CD14-positive monocyte (primary cell): ENCODE data around the gene RAPGEF6. TPM values are rescaled to one million over a fixed set of nuclear protein-coding genes. Genes with fewer than 3 reads are reported as not detected.
"Not testable (repeated sequence)": the region's sequence is repeated elsewhere in the genome, so short reads cannot be mapped to it uniquely, and the experiment has no call there.

ENCODE experiments used
- DNase-seq, 3 donors: peaks; one replicate each; pipeline ENCODE4 v3.0.0-alpha.2; 2011 to 2022
- H2AFZ ChIP-seq: 2 replicates; pipeline ENCODE4 v1.6.0; 2012; ENCODE audit warnings: mild to moderate bottlenecking, low read depth, low read length, inconsistent platforms; ENCODE audit not compliant: insufficient read depth, poor library complexity, severe bottlenecking
- H3K27ac ChIP-seq, 2 donors: 1 replicate in 1 of 2; 2 replicates in 1 of 2; pipeline ENCODE4 v1.5.1; 2012 to 2013; ENCODE audit warnings: low read length in 2 of 2, control low read depth in 1 of 2, inconsistent platforms in 1 of 2, low read depth in 1 of 2, mild to moderate bottlenecking in 1 of 2
- H3K27me3 ChIP-seq, 2 donors: one replicate each; pipeline versions ENCODE4 v1.6.0 to v1.6.1; 2011 to 2013; ENCODE audit warnings: low read length in 2 of 2; ENCODE audit not compliant: control insufficient read depth in 2 of 2, insufficient read depth in 2 of 2
- H3K36me3 ChIP-seq, 2 donors: replicated peaks in 1 of 2; 1 replicate in 1 of 2; 2 replicates in 1 of 2; pipeline versions ENCODE4 v1.5.1 to v1.6.1; 2012 to 2013; ENCODE audit warnings: low read length in 2 of 2, control low read depth in 1 of 2, inconsistent platforms in 1 of 2, mild to moderate bottlenecking in 1 of 2; ENCODE audit not compliant: insufficient read depth in 2 of 2, control insufficient read depth in 1 of 2
- H3K4me1 ChIP-seq, 2 donors: 1 replicate in 1 of 2; 2 replicates in 1 of 2; pipeline versions ENCODE4 v1.5.1 to v1.6.1; 2012 to 2013; ENCODE audit warnings: low read length in 2 of 2, control low read depth in 1 of 2, inconsistent platforms in 1 of 2, mild to moderate bottlenecking in 1 of 2, moderate library complexity in 1 of 2; ENCODE audit not compliant: insufficient read depth in 2 of 2, control insufficient read depth in 1 of 2
- H3K4me2 ChIP-seq: replicated peaks from 2 replicates; pipeline ENCODE3; 2012; ENCODE audit warnings: low read length, moderate library complexity, mild to moderate bottlenecking; ENCODE audit not compliant: poor library complexity, severe bottlenecking; ENCODE audit errors: extremely low read depth
- H3K4me3 ChIP-seq, 3 experiments: fragments of 200-600 bp in 1 of 3; sonication (generic) in 1 of 3; replicated peaks in 1 of 3; 1 replicate in 2 of 3; 2 replicates in 1 of 3; pipeline ENCODE4 v1.5.1; 2011 to 2013; ENCODE audit warnings: low read length in 3 of 3, mild to moderate bottlenecking in 3 of 3, control low read depth in 2 of 3, low read depth in 2 of 3, inconsistent platforms in 1 of 3, moderate library complexity in 1 of 3
- H3K79me2 ChIP-seq: 2 replicates; pipeline ENCODE4 v1.6.0; 2012; ENCODE audit warnings: mild to moderate bottlenecking, control low read depth, inconsistent platforms, low read length, moderate library complexity; ENCODE audit not compliant: insufficient read depth
- H3K9ac ChIP-seq: 2 replicates; pipeline ENCODE4 v1.6.0; 2017; ENCODE audit warnings: low read length, mild to moderate bottlenecking; ENCODE audit not compliant: insufficient read depth, poor library complexity, severe bottlenecking
- H3K9me3 ChIP-seq, 2 donors: replicated peaks in 1 of 2; 1 replicate in 1 of 2; 2 replicates in 1 of 2; pipeline versions ENCODE4 v1.5.1 to v1.6.1; 2012 to 2013; ENCODE audit warnings: low read length in 2 of 2, control low read depth in 1 of 2; ENCODE audit not compliant: control insufficient read depth in 1 of 2, insufficient read depth in 1 of 2
- H4K20me1 ChIP-seq: 2 replicates; pipeline ENCODE4 v1.6.0; 2012; ENCODE audit warnings: mild to moderate bottlenecking, low read length, control low read depth, moderate library complexity; ENCODE audit not compliant: insufficient read depth
- H3K27ac Mint-ChIP-seq, 7 donors: one replicate each; pipeline ENCODE4 v1.8.0; 2020; ENCODE audit warnings: mild to moderate bottlenecking in 7 of 7, mixed read lengths in 7 of 7, moderate library complexity in 6 of 7, inconsistent platforms in 2 of 7
- H3K27me3 Mint-ChIP-seq, 3 donors: one replicate each; pipeline ENCODE4 v1.8.0; 2021 to 2022; ENCODE audit warnings: low read depth in 3 of 3, mild to moderate bottlenecking in 3 of 3, mixed read lengths in 3 of 3, moderate library complexity in 3 of 3, inconsistent platforms in 1 of 3
- H3K36me3 Mint-ChIP-seq, 2 donors: one replicate each; pipeline ENCODE4 v1.8.0; 2020; ENCODE audit warnings: mixed read lengths in 2 of 2, inconsistent platforms in 1 of 2, mild to moderate bottlenecking in 1 of 2
- H3K4me1 Mint-ChIP-seq: one replicate; pipeline ENCODE4 v1.8.0; 2020; ENCODE audit warnings: mild to moderate bottlenecking, mixed read lengths
- H3K4me3 Mint-ChIP-seq, 2 donors: one replicate each; pipeline ENCODE4 v1.8.0; 2020; ENCODE audit warnings: mild to moderate bottlenecking in 2 of 2, mixed read lengths in 2 of 2, moderate library complexity in 1 of 2
- H3K9me3 Mint-ChIP-seq, 7 donors: one replicate each; pipeline ENCODE4 v1.8.0; 2020 to 2022; ENCODE audit warnings: mixed read lengths in 7 of 7, mild to moderate bottlenecking in 6 of 7, moderate library complexity in 6 of 7, inconsistent platforms in 2 of 7
- CTCF ChIP-seq: fragments of 200-600 bp; IDR thresholded peaks from one replicate; pipeline ENCODE4 v1.8.0; 2022; ENCODE audit warnings: antibody characterized with exemption, mild to moderate bottlenecking
- WGBS: methylation state at CpG from one replicate; pipeline ENCODE4 v1.1.5; 2013; ENCODE audit warnings: missing lambda C conversion rate; ENCODE audit not compliant: insufficient coverage; 5-methylcytosine and 5-hydroxymethylcytosine counted together
- intact Hi-C, 2 donors: fragments of 100-400 bp; cut with micrococcal nuclease; formaldehyde crosslinking; loops; one replicate each; pipeline versions ENCODE4 v1.15.0 to v1.15.1; 2023
- polyA plus RNA-seq, 3 donors: library from polyadenylated mRNA; depleted of rRNA in 1 of 3; unstranded in 2 of 3; stranded (reverse) in 1 of 3; fragments of 300-500 nt in 2 of 3; fragments of >200 nt in 1 of 3; fragmentation: Illumina TruSeq in 2 of 3; gene quantifications; 1 replicate in 2 of 3; 2 replicates in 1 of 3; pipeline ENCODE4 v1.2.3, GENCODE V29; 2012 to 2021

The RAPGEF6 gene
- polyA plus RNA-seq, 3 donors: 2.9 to 4.8 (median 4.8) TPM

- DNase-seq: peak; percentile 18 to 70 (median 56)
- Mint-ChIP-seq H3K9me3 (peaks cover 0 to 1% (median 0%) of the 10 kb centered on the region in 7 donors), H3K36me3 (peaks cover 42 to 46% of the 10 kb centered on the region in 2 donors), H3K27me3 (no peaks in the 10 kb centered on the region), H3K4me3 (no peak overlapping the region), H3K4me1 (peaks cover 23% of the 10 kb centered on the region), H3K27ac (peak overlapping the region in 5 of 7 donors; percentile 17 to 53 (median 50))
- no peaks in the 10 kb centered on the region for H4K20me1 ChIP-seq
- H3K4me1 ChIP-seq: peaks cover 10 to 21% of the 10 kb centered on the region in 2 donors
- peaks cover 24 to 57% of the 10 kb centered on the region in 2 donors for H3K36me3 ChIP-seq
- no peaks in the 10 kb centered on the region for H3K9me3 ChIP-seq
- no peak overlapping the region for H3K4me3 ChIP-seq
- no peak overlapping the region for H2AFZ ChIP-seq
- intact Hi-C loops: no loop called here
- H3K9ac ChIP-seq: no peak overlapping the region
- no peak overlapping the region for H3K4me2 ChIP-seq
- H3K27me3 ChIP-seq: no peaks in the 10 kb centered on the region
- H3K27ac ChIP-seq: peak overlapping the region in 1 of 2 donors; percentile 60
- no peak for TF ChIP-seq CTCF
- H3K79me2 ChIP-seq: peaks cover 5% of the 10 kb centered on the region
- no CpG with 5 or more reads among the region's 1 CpG for WGBS
Observed at GRCh38 chr5:131679911-131680310, 44.9 kb upstream of the RAPGEF6 start.

- Histone ChIP-seq H3K36me3 (peaks cover 38 to 73% of the 10 kb centered on the region in 2 donors), H3K27ac (peak overlapping the region in 1 of 2 donors; percentile 34), H3K4me1 (peaks cover 10 to 21% of the 10 kb centered on the region in 2 donors)
- H3K36me3 Mint-ChIP-seq: peaks cover 57 to 59% of the 10 kb centered on the region in 2 donors
- H3K9me3 Mint-ChIP-seq, H2AFZ ChIP-seq, intact Hi-C loops, H3K4me3 Mint-ChIP-seq, H3K4me2 ChIP-seq, H3K27me3 ChIP-seq, H3K79me2 ChIP-seq, H3K27me3 Mint-ChIP-seq, H3K4me3 ChIP-seq, H4K20me1 ChIP-seq, H3K9me3 ChIP-seq, H3K9ac ChIP-seq: not testable (repeated sequence)
- DNase-seq: peak in 1 of 3 donors; percentile 23
- H3K4me1 Mint-ChIP-seq: peaks cover 23% of the 10 kb centered on the region
- WGBS: 75% methylated on average over 2 of the region's 10 CpGs
- peak overlapping the region in 3 of 7 donors; percentile 42 to 77 (median 52) for H3K27ac Mint-ChIP-seq
Observed at GRCh38 chr5:131678273-131678672, 43.2 kb upstream of the RAPGEF6 start.
